Neuronal stem cell (in vitro differentiated cells): ENCODE results near the gene CFAP65.

Source experiments
- DNase-seq: peaks from one replicate; pipeline ENCODE4 v3.0.0-alpha.2; 2013; ENCODE audit warnings: low spot score
- H2AFZ ChIP-seq: one replicate; pipeline ENCODE4 v1.6.1; 2013; ENCODE audit warnings: mild to moderate bottlenecking, low read length, inconsistent platforms
- H2AK5ac ChIP-seq: 2 replicates; pipeline ENCODE4 v1.6.1; 2013; ENCODE audit warnings: low read depth, mild to moderate bottlenecking, inconsistent platforms, low read length, moderate library complexity, mixed read lengths
- H2BK120ac ChIP-seq: 2 replicates; pipeline ENCODE4 v1.6.1; 2013; ENCODE audit warnings: low read depth, mild to moderate bottlenecking, inconsistent platforms, low read length, moderate library complexity, mixed read lengths
- H2BK12ac ChIP-seq: one replicate; pipeline ENCODE4 v1.6.1; 2013; ENCODE audit warnings: low read length, inconsistent platforms
- H2BK15ac ChIP-seq: 2 replicates; pipeline ENCODE4 v1.6.1; 2013; ENCODE audit warnings: mild to moderate bottlenecking, low read length, inconsistent platforms, mixed read lengths
- H2BK5ac ChIP-seq: one replicate; pipeline ENCODE4 v1.6.1; 2013; ENCODE audit warnings: inconsistent platforms, mild to moderate bottlenecking, low read length, moderate library complexity
- H3K14ac ChIP-seq: one replicate; pipeline ENCODE4 v1.6.1; 2013; ENCODE audit warnings: low read length, inconsistent platforms
- H3K18ac ChIP-seq: 2 replicates; pipeline ENCODE4 v1.6.1; 2013; ENCODE audit warnings: low read length, inconsistent platforms
- H3K23ac ChIP-seq: 2 replicates; pipeline ENCODE4 v1.6.1; 2013; ENCODE audit warnings: low read depth, mild to moderate bottlenecking, mixed read lengths, low read length, inconsistent platforms; ENCODE audit not compliant: poor library complexity
- H3K27ac ChIP-seq: replicated peaks from 3 replicates; pipeline ENCODE4 v1.5.1; 2013; ENCODE audit warnings: low read length, inconsistent platforms
- H3K27me3 ChIP-seq, 3 experiments: 2 replicates each; pipeline ENCODE4 v1.6.1; 2013; ENCODE audit warnings: low read length in 3 of 3, mild to moderate bottlenecking in 2 of 3, inconsistent platforms in 1 of 3, low read depth in 1 of 3, mixed read lengths in 1 of 3, moderate library complexity in 1 of 3; ENCODE audit not compliant: control insufficient read depth in 3 of 3, insufficient read depth in 3 of 3
- H3K36me3 ChIP-seq, 2 donors: replicated peaks in 1 of 2; 2 replicates each; pipeline ENCODE4 v1.6.1; 2013; ENCODE audit warnings: low read length in 2 of 2; ENCODE audit not compliant: control insufficient read depth in 2 of 2, insufficient read depth in 2 of 2
- H3K4ac ChIP-seq: 2 replicates; pipeline ENCODE4 v1.6.1; 2013; ENCODE audit warnings: inconsistent platforms, mild to moderate bottlenecking, low read length, moderate library complexity
- H3K4me1 ChIP-seq, 2 donors: 1 replicate in 1 of 2; 2 replicates in 1 of 2; pipeline ENCODE4 v1.6.1; 2013; ENCODE audit warnings: low read length in 2 of 2, low read depth in 1 of 2; ENCODE audit not compliant: control insufficient read depth in 2 of 2, insufficient read depth in 1 of 2
- H3K4me2 ChIP-seq: one replicate; pipeline ENCODE4 v1.6.1; 2013; ENCODE audit warnings: mild to moderate bottlenecking, low read length, inconsistent platforms; ENCODE audit not compliant: insufficient read depth, poor library complexity, severe bottlenecking
- H3K4me3 ChIP-seq, 2 donors: 2 replicates each; pipeline ENCODE4 v1.5.1; 2013; ENCODE audit warnings: low read length in 2 of 2, mild to moderate bottlenecking in 2 of 2, inconsistent platforms in 1 of 2, moderate library complexity in 1 of 2
- H3K79me1 ChIP-seq: one replicate; pipeline ENCODE4 v1.6.1; 2013; ENCODE audit warnings: low read depth, mild to moderate bottlenecking, inconsistent platforms, low read length, moderate library complexity
- H3K9ac ChIP-seq: one replicate; pipeline ENCODE4 v1.6.1; 2013; ENCODE audit warnings: mild to moderate bottlenecking, low read depth, low read length, inconsistent platforms; ENCODE audit not compliant: poor library complexity
- H3K9me3 ChIP-seq, 2 donors: replicated peaks in 1 of 2; 2 replicates each; pipeline versions ENCODE3 to v1.6.1; 2013; ENCODE audit warnings: low read length in 2 of 2, mild to moderate bottlenecking in 2 of 2, inconsistent platforms in 1 of 2, low read depth in 1 of 2, mixed read lengths in 1 of 2, moderate library complexity in 1 of 2; ENCODE audit not compliant: control insufficient read depth in 2 of 2, insufficient read depth in 1 of 2
- H4K8ac ChIP-seq: one replicate; pipeline ENCODE4 v1.6.1; 2013; ENCODE audit warnings: low read depth, mild to moderate bottlenecking, inconsistent platforms, low read length, moderate library complexity
- H4K91ac ChIP-seq: one replicate; pipeline ENCODE4 v1.6.1; 2013; ENCODE audit warnings: low read length, low read depth, mild to moderate bottlenecking, inconsistent platforms; ENCODE audit not compliant: poor library complexity
- WGBS, 2 donors: extraction: QIAGEN DNeasy Blood & Tissue Kit; methylation state at CpG; one replicate each; pipeline ENCODE4 v1.1.7; 2013; ENCODE audit warnings: missing lambda C conversion rate in 2 of 2, mixed read lengths in 1 of 2; ENCODE audit not compliant: insufficient read length in 2 of 2, insufficient replicate concordance in 1 of 2; ENCODE audit errors: extremely low coverage in 2 of 2; 5-methylcytosine and 5-hydroxymethylcytosine counted together

CFAP65 gene

DNA sequence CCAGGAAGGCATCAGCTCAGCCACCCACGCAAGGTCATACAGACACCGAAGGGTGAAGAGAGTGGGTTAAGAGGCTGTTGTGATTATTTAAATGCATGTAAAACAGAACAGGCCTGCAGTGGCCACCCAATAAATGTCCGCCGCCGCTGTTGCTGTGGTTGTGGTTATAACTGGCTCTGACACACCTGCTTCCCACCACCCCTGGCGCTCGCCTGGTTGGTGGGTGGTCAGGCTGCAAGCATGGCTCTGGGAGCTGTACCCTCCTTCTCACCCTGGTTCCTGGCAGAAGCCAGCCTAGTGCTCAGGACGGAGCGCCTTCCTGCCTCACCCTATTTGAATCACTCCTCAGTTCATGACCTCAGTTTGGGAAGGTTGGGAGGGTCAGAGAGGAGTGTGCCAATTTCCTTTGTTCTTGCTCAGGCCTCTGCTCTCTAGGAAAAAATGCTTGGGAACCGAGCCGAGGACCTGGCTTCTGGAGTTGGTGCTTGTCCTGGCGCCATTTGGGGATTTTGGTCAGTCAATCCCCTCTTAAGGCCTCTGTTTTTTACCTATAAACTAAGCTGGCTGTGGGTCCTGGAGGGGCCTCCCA, 42.8 kb downstream of the CFAP65 start:
- Histone ChIP-seq H3K23ac (no peak overlapping the region), H2BK12ac (peak overlapping the region; percentile 8), H2BK5ac (no peak overlapping the region), H3K27ac (no peak overlapping the region), H3K79me1 (no peaks in the 10 kb centered on the region), H3K9me3 (peaks cover 0 to 3% of the 10 kb centered on the region in 2 donors), H3K4ac (no peak overlapping the region), H2BK120ac (no peak overlapping the region), H3K4me2 (no peak overlapping the region), H3K36me3 (no peaks in the 10 kb centered on the region), H2AK5ac (no peak overlapping the region), H3K4me3 (no peak overlapping the region), H4K8ac (no peak overlapping the region), H2BK15ac (peak overlapping the region; percentile 3), H2AFZ (no peak overlapping the region), H3K4me1 (peaks cover 9 to 28% of the 10 kb centered on the region in 2 donors), H3K14ac (no peak overlapping the region), H4K91ac (no peak overlapping the region), H3K18ac (no peak overlapping the region), H3K9ac (no peak overlapping the region), H3K27me3 (peaks cover 56 to 98% (median 95%) of the 10 kb centered on the region in 3 experiments)
- no peak for DNase-seq
- no CpG with 5 or more reads among the region's 12 CpGs for WGBS, 2 donors

DNA sequence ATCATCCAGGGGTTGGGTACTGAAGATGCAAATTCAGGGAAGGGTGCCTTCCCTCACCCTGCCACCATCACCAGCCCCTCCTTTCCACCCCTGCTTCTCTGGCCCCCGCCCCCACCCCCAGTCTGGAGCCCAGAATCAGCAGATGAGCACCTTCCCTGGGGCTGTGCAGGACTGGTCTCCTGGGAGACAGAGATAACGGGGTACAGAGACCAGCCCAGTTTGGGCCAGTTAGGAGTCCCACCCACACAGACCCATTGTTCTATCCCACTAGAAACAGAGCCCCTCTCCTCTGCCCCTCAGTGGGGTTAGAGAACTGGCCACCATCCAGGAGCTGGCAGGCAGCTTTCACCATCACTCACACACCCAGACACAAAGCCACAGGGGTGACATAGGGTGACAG, 43.6 kb downstream of the CFAP65 start:
- peak overlapping the region in 1 of 2 donors; percentile 28 for H3K4me3 ChIP-seq
- H3K23ac ChIP-seq, result peak overlapping the region; percentile 80
- H2BK12ac ChIP-seq, result no peak overlapping the region
- H3K27ac ChIP-seq, result no peak overlapping the region
- peak overlapping the region; percentile 75 for H2BK15ac ChIP-seq
- H3K9me3 ChIP-seq, result peaks cover 0 to 3% of the 10 kb centered on the region in 2 donors
- no peak overlapping the region for H3K4me2 ChIP-seq
- no peak overlapping the region for H2AK5ac ChIP-seq
- H3K9ac ChIP-seq, result no peak overlapping the region
- no peak for DNase-seq
- H2BK5ac ChIP-seq, result no peak overlapping the region
- H3K36me3 ChIP-seq, result no peaks in the 10 kb centered on the region
- H4K8ac ChIP-seq, result no peak overlapping the region
- H3K27me3 ChIP-seq, result peaks cover 57 to 98% (median 95%) of the 10 kb centered on the region in 3 experiments
- no peak overlapping the region for H2AFZ ChIP-seq
- H3K18ac ChIP-seq, result no peak overlapping the region
- H4K91ac ChIP-seq, result no peak overlapping the region
- peaks cover 2% of the 10 kb centered on the region for H3K79me1 ChIP-seq
- no CpG with 5 or more reads among the region's 2 CpGs for WGBS, 2 donors
- H3K4me1 ChIP-seq, result peaks cover 7 to 24% of the 10 kb centered on the region in 2 donors
- H3K14ac ChIP-seq, result no peak overlapping the region
- no peak overlapping the region for H3K4ac ChIP-seq
- H2BK120ac ChIP-seq, result no peak overlapping the region

DNA sequence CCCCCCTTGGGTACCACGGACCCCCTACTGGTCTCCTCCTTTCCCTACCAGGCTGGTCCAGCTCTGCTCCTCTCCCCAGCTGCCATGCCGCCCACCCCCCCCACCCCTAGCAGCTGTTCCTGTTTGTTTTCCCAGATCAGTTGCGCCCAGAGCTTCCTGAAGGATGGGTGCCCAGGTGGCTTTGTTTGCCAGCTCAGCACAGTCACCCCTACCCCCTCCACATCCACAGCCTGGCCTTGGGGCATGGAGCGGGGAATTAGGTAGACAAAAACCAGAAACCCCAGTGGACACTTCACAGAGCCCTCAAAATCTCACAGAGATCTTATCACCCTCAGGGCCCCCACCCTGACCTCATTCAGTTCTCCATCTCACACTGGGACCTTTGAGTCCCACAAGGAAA, 44.4 kb downstream of the CFAP65 start:
- H3K4ac ChIP-seq, result no peak overlapping the region
- H4K91ac ChIP-seq, result no peak overlapping the region
- no peak overlapping the region for H2AFZ ChIP-seq
- H3K4me1 ChIP-seq, result peaks cover 1 to 19% of the 10 kb centered on the region in 2 donors
- H3K9me3 ChIP-seq, result peaks cover 0 to 2% of the 10 kb centered on the region in 2 donors
- H3K4me2 ChIP-seq, result no peak overlapping the region
- H4K8ac ChIP-seq, result no peak overlapping the region
- H2BK120ac ChIP-seq, result no peak overlapping the region
- no peak overlapping the region for H2BK15ac ChIP-seq
- H3K27me3 ChIP-seq, result peaks cover 56 to 98% (median 95%) of the 10 kb centered on the region in 3 experiments
- no peak overlapping the region for H2BK5ac ChIP-seq
- WGBS, 2 donors, result no CpG with 5 or more reads among the region's 4 CpGs
- H3K27ac ChIP-seq, result no peak overlapping the region
- H3K14ac ChIP-seq, result no peak overlapping the region
- H3K79me1 ChIP-seq, result peaks cover 2% of the 10 kb centered on the region
- no peak overlapping the region for H3K23ac ChIP-seq
- H3K18ac ChIP-seq, result no peak overlapping the region
- DNase-seq, result no peak
- H2BK12ac ChIP-seq, result no peak overlapping the region
- H2AK5ac ChIP-seq, result peak overlapping the region; percentile 63
- no peaks in the 10 kb centered on the region for H3K36me3 ChIP-seq
- H3K4me3 ChIP-seq, result no peak overlapping the region
- no peak overlapping the region for H3K9ac ChIP-seq

DNA sequence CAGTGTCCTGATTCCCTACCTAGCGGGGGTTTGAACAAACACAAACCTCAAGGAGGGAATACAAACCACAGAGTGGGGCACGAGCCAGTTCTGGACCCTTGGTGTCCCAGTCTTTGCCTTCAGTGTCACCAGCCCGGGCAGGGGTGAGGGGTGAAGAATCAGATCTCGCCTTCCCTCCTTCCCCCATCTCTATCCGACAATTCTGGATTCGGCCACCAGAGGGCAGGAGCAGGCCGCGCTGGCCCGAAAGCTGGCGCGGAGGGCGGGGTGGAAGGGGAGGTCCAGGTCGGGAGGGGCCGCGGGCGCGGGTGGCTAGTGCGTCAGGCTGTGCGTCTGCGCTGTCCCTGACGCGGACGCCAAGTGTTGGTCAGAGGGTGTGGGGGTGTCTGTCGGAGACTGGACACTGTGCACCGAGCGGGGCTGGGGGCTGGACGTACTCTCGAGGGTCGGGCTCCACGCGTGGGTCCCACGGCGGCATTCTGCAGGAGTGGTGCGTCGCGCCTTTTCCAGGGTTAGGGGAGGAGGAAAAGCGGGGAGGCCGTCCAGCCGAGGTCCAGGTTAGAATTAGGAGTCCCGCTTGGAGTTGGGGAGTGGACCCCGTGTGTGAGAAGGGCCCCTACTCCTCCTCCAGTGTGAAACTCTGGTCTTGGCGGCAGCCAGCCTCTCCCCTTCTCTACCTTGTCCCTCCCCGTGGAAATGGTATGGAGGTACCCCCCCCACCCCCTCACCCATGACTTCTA, 45.2 kb downstream of the CFAP65 start:
- Histone ChIP-seq H3K4me1 (peaks cover 0 to 19% of the 10 kb centered on the region in 2 donors), H3K27me3 (peaks cover 55 to 98% (median 95%) of the 10 kb centered on the region in 3 experiments)

More for the DNA sequence above, 45.2 kb downstream of the CFAP65 start:
- H3K79me1 ChIP-seq, result peaks cover 2% of the 10 kb centered on the region
- H3K4me3 ChIP-seq, result peak overlapping the region; percentile 29 to 73
- H2AK5ac ChIP-seq, result peak overlapping the region; percentile 79
- H2BK12ac ChIP-seq, result no peak overlapping the region
- no peak overlapping the region for H4K91ac ChIP-seq
- H3K27ac ChIP-seq, result no peak overlapping the region
- H3K4ac ChIP-seq, result no peak overlapping the region
- peak overlapping the region; percentile 73 for H3K4me2 ChIP-seq
- peak overlapping the region; percentile 92 for H2AFZ ChIP-seq
- peak overlapping the region; percentile 86 for H4K8ac ChIP-seq
- H3K18ac ChIP-seq, result peak overlapping the region; percentile 82
- peak overlapping the region; percentile 76 for H3K23ac ChIP-seq
- no peak overlapping the region for H2BK5ac ChIP-seq
- H3K14ac ChIP-seq, result no peak overlapping the region
- no CpG with 5 or more reads among the region's 43 CpGs for WGBS, 2 donors
- peak; percentile 78 for DNase-seq
- H2BK15ac ChIP-seq, result peak overlapping the region; percentile 83
- peaks cover 0 to 2% of the 10 kb centered on the region in 2 donors for H3K9me3 ChIP-seq
- no peak overlapping the region for H3K9ac ChIP-seq
- no peaks in the 10 kb centered on the region for H3K36me3 ChIP-seq
- no peak overlapping the region for H2BK120ac ChIP-seq
